Vagina (tissue), 2 donors: Measurements from ENCODE around the gene PRKACG.

Experiments used
- POLR2A ChIP-seq, 2 donors: fragments of 450-650 bp; IDR thresholded peaks; one replicate each; pipeline ENCODE4 v1.6.1; 2017; ENCODE audit warnings: antibody characterized with exemption in 2 of 2, mild to moderate bottlenecking in 2 of 2, moderate library complexity in 2 of 2
- POLR2AphosphoS5 ChIP-seq, 2 donors: sonication (generic); formaldehyde crosslinking; IDR thresholded peaks; one replicate each; pipeline ENCODE4 v1.9.0; 2017; ENCODE audit warnings: antibody characterized with exemption in 2 of 2, mild to moderate bottlenecking in 2 of 2, low read depth in 1 of 2; ENCODE audit not compliant: insufficient read depth in 1 of 2
- TF ChIP-seq, protein P1 (sequence below), 3 experiments: fragments of 450-650 bp in 2 of 3; fragments of 200-600 bp in 1 of 3; sonication (generic) in 1 of 3; IDR thresholded peaks; one replicate each; pipeline ENCODE4 v1.5.1; 2017 to 2019; ENCODE audit warnings: antibody characterized with exemption in 3 of 3, mild to moderate bottlenecking in 2 of 3, moderate library complexity in 2 of 3

DNA sequence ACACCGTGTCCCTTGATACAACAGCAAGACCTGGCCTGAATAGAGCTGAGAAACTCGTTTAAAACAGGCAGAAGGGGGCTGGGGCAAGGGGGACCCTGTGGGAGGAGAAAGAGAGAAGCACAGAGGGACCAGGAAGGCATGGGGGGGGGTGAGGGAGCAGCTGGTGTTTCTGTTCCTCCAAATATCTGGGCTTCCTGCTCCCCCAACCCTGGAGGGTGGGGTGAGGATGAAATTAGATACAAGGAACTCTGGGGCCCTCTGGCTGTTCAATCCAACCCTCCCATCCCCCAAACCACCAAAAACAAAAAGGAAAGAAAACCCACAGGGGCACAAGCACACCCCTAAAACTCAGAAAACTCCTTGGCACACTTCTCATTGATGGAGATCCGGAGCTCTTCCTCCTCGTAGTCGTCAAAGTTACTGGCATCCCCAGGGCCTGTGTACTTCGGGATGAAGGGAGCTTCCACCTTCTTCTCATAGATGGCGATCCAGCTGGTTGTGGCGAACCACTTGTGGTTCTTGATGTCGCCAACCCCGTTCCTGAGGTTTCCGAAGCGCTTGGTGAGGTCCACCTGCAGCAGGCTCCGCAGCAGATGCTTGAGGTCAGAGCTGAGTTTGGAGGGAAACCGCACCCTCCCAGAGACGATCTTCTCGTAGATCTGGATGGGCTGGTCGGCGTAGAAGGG is 1.1 kb downstream of the PRKACG start:
- TF ChIP-seq, protein P1, sequence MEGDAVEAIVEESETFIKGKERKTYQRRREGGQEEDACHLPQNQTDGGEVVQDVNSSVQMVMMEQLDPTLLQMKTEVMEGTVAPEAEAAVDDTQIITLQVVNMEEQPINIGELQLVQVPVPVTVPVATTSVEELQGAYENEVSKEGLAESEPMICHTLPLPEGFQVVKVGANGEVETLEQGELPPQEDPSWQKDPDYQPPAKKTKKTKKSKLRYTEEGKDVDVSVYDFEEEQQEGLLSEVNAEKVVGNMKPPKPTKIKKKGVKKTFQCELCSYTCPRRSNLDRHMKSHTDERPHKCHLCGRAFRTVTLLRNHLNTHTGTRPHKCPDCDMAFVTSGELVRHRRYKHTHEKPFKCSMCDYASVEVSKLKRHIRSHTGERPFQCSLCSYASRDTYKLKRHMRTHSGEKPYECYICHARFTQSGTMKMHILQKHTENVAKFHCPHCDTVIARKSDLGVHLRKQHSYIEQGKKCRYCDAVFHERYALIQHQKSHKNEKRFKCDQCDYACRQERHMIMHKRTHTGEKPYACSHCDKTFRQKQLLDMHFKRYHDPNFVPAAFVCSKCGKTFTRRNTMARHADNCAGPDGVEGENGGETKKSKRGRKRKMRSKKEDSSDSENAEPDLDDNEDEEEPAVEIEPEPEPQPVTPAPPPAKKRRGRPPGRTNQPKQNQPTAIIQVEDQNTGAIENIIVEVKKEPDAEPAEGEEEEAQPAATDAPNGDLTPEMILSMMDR (IDR thresholded peaks at IDR 0.05), result no peak
- TF ChIP-seq POLR2A (IDR thresholded peaks at IDR 0.05), result no peak
- no peak for TF ChIP-seq POLR2AphosphoS5 (IDR thresholded peaks at IDR 0.05; ENCODE audit: insufficient read depth in 1 of 2, low read depth in 1 of 2)
